Activated T-cell treated with anti-CD3 and anti-CD28 coated beads for 24 hours (primary cell): ENCODE measurements around the gene NDUFAF3.
A peak's percentile ranks its signal among the peaks of the same experiment; 100 is the strongest.
"Not testable (repeated sequence)": the region's sequence is repeated elsewhere in the genome, so short reads cannot be mapped to it uniquely, and the experiment has no call there.

ENCODE experiments used
- DNase-seq: peaks from one replicate; pipeline ENCODE4 v3.0.0-alpha.2; 2020; ENCODE audit warnings: low read depth

Gene NDUFAF3

DNA sequence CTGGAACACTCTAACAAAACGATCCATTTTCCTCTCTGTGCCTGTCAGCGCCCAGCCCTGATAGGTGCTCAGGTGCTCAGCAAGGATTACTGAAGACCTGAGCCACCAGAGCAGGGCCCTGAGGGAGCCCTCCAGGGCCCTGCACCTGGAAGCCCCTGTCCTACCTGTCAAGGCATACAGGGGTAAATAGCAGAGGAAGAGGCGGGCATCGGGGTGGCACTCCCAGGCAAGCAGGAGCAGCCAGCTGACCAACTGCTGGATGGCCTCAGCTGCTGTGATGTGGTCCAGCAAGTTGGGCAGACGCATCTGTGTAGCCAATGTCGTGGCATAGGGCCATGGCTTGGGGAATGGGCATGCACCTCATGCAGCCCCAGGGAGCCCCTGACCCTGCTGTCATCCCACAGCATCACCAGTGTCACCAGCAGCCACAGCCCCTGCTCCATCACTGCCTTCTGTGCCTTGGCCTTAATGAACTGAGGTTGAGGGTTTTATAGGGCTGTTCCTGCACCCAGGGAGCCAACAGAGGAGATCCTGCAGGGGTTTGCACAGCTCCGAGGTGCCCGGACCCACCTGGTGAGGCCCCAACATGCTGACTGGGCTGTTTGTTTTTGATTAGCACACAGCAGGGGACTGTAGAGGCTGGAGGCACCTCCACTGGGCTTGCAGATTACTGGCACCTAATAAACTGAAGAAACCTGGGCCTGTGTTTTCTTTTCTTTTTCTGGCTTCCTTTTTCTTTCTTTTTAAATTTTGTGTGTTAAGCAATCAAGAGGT lies 22.6 kb upstream of the NDUFAF3 start:
- DNase-seq = no peak

DNA sequence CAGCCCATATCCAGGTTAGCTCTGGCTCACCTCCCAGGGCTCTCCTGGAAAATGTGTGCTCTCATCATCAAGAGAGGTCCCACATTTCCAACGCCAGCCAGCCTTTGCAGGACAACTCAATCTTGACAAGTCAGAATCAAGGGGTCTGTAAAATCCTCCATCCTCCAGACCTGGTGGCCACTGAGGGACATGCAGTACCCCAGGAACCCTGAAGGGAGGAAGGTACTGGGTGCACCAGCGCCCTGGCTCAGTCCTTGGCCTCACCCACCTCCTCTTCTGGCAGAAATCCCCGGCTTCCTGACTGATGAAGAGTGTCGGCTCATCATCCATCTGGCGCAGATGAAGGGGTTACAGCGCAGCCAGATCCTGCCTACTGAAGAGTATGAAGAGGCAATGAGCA lies 20.8 kb upstream of the NDUFAF3 start:
- no peak for DNase-seq

DNA sequence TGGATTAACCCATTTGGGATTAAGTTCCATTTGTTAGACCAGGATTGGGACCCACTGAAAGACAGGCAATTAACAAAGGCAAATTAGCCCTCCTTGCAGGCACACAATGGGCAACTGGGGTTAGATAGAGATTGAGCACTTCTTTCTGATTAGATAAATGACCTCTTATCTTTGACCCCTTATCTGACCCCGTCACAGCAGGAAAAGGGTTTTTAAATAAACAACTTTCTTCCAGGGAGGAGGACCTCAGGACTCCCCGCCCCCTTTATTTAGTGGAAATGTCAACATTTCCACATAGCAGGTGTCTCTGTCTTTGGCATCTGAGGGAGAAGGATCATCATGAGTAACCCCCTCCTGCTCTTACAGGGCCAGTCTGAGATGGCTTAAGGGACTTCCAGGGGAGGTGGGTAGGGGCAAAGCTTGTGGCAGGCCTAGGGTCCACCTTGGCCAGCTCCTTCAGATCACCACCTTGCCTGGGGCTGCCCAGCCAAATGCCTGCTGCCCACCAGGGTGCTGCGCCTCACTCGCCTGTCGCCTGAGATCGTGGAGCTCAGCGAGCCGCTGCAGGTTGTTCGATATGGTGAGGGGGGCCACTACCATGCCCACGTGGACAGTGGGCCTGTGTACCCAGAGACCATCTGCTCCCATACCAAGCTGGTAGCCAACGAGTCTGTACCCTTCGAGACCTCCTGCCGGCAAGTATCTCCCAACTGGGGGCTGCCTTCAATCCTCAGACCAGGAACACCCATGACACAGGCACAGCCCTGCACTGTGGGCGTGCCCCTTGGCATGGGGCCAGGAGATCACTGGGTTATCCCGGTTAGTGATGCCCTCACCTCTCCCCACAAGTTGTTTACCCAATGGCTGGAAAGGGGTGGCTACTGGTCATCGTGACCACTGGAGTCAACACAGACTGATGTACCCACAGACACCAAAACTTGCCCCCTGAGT lies 17.3 kb upstream of the NDUFAF3 start:
- no peak for DNase-seq

DNA sequence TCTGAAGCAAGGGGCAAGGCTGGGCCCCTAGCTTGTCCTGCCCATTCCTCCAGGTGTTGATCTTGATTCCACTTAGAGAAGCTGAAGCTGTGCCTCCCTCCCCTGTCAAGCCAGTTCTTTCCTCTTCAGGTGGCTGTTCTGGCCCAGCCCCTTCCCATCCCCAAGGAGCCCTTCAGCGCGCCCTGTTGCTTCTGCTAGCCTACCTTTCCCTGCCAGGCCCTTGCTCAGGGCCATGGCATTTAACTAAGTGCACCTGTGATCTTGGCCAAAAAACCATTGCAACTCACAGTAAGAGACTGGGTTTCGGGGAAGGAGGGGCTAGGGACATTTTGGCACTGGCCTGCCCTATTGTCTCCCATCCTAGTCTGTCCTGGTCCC lies 16.6 kb upstream of the NDUFAF3 start:
- no peak for DNase-seq

DNA sequence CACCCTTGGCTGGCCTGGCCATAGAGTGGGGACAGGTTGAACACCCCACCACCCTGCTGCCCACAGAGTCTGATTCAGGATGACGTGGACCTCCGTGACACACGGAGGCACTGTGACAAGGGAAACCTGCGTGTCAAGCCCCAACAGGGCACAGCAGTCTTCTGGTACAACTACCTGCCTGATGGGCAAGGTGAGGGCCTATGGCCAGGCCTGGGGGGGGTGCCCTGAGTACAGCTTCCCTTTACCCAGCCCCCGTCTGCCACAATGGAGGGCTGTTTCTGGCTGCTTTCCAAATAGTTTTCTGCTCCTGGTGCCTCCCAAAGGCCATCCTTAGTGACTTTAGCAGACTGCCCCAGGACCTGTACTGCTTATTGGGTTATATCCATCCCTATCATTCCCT lies 15.9 kb upstream of the NDUFAF3 start:
- DNase-seq = no peak

DNA sequence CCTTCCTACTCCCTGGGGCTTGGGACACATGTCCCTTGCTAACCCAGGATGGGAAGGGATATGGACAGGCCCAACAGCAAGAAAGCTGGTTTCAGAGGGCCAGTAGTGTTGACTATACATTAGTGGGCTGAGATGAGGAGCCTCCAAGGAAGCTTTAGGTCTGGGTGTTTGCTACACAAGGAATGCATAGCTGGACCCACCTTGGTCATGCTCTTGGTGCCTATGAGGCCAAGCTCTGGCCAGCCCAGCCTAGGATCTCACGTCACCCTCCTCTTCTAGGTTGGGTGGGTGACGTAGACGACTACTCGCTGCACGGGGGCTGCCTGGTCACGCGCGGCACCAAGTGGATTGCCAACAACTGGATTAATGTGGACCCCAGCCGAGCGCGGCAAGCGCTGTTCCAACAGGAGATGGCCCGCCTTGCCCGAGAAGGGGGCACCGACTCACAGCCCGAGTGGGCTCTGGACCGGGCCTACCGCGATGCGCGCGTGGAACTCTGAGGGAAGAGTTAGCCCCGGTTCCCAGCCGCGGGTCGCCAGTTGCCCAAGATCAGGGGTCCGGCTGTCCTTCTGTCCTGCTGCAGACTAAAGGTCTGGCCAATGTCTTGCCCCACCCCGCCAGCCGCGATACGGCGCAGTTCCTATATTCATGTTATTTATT lies 15.4 kb upstream of the NDUFAF3 start:
- no peak for DNase-seq

DNA sequence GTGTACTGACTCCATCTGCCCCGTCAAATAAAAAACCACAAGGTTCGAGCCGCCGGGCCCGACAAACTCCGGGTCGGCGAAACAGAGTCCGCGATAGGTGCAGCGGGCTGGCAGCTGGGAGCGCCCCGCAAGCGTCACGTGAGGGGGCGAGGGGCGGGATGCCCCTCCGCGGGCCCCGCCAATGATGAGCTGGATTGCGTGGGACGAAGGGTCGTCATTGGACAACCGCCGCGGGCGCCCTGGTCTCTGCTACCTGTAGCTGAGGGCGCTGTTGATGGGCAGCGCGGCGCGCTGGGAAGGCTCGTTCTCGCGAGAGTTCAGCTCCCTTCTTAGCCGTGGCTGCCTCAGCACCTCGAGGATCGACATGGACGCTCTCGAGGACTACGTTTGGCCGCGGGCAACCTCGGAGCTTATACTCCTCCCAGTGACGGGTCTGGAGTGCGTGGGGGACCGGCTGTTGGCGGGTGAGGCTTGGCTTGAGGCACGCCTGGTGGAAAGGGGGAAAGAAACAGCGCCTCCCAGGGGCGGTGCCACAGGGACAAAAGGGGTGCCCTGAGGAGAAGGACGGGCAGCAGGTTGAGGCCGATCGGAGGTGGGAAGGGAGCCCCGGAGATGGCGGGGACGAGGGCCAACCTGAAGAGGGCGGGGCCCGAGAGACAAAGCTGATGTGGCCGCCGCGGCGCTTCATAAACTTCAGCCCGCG lies 14.7 kb upstream of the NDUFAF3 start, which contains the start of gene WDR6:
WDR6 (plus strand) TSS at position 324 of the 703 bp plus-strand sequence; CDS start at position 365, 41 bp downstream.
- peak; percentile 95 for DNase-seq

DNA sequence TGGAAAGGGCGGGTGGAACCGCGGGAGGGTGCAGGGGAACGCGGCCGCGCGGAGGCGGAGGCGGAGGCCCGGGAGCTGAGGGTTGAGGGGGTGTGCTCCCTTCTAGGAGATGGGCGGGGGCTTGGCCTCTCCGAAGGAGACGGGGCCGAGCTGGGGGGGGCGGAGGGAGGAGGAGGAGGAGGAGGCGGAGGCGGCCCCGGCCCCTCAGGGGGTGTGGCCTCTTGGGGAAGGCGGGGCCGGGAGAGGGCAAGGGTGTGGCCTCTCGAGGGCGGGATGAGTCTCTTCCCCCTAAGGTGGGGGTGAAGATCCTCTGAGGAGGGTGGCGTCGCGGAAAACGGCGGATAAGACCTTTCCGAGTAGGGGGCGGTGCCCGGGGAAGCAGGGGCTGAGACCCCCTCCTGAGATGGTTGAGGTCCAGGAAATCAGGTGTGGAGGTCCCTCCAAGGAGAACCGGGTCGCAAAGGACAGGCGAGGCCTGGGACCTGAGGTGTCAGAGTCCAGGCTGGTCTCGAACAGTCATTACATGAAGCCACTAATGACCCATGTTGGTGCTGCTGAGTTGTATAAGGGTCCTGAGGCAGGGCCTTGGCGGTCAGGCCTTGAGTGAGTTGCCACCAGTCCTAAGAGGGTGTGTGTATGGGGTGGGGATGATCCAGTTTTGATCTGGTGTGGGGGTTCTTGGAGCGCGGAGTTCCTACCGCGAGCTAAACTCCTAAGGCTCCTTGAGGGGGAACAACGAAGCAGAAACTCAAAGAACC lies 14.0 kb upstream of the NDUFAF3 start:
- DNase-seq = peak; percentile 82

DNA sequence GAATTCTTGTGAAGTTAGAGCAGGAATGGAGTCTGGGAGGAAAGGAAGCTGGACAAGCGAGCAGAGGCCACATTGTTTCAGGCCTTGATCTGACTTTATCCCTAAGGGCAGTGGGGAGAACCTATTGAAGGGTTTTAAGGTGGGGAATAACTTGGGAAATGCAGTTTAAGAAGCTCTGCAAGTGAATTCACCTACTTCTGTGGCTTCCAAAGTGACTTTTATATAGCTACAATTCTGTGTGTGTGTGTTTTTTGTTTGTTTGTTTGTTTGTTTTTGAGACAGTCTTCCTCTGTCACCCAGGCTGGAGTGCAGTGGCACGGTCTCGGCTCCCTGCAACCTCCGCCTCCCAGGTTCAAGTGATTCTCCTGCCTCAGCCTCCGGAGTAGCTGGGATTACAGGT lies 13.3 kb upstream of the NDUFAF3 start:
- DNase-seq = not testable (repeated sequence)

DNA sequence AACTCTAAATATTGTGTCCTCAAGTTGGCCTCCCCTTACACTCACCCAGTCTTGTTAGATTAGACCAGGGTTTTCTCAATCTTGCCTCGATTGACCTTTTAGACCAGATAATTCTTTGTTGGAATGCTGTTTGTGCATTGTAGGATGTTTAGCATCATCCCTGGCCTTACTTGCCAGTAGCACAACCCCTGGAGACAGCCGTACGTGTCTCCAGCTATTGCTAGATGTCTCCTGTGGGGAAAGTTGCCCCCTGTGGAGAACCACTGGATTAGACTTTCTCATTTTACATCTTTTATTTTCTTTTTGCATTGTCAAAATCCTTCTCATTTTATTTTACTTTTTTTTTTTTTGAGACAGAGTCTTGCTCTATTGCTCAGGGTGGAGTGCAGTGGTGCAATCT lies 12.5 kb upstream of the NDUFAF3 start:
- no peak for DNase-seq

DNA sequence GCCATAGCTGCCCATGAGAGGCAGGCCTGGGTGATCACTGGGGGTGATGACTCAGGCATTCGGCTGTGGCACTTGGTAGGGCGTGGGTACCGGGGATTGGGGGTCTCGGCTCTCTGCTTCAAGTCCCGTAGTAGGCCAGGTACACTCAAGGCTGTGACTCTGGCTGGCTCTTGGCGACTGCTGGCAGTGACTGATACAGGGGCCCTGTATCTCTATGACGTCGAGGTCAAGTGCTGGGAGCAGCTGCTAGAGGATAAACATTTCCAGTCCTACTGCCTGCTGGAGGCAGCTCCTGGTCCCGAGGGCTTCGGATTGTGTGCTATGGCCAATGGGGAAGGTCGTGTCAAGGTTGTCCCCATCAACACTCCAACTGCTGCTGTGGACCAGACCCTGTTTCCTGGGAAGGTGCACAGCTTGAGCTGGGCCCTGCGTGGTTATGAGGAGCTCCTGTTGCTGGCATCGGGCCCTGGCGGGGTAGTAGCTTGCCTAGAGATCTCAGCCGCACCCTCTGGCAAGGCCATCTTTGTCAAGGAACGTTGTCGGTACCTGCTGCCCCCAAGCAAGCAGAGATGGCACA lies 9.4 kb upstream of the NDUFAF3 start:
- DNase-seq = no peak

DNA sequence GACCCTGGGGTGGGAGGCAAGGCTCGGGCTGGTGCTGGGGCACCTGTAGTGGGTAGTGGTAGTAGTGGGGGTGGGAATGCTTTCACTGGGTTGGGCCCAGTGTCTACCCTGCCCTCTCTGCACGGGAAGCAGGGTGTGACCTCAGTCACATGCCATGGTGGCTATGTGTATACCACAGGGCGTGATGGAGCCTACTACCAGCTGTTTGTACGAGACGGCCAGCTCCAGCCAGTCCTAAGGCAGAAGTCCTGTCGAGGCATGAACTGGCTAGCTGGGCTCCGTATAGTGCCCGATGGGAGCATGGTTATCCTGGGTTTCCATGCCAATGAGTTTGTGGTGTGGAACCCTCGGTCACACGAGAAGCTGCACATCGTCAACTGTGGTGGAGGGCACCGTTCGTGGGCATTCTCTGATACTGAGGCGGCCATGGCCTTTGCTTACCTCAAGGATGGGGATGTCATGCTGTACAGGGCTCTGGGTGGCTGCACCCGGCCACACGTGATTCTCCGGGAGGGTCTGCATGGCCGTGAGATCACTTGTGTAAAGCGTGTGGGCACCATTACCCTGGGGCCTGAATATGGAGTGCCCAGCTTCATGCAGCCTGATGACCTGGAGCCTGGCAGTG lies 8.7 kb upstream of the NDUFAF3 start:
- no peak for DNase-seq

DNA sequence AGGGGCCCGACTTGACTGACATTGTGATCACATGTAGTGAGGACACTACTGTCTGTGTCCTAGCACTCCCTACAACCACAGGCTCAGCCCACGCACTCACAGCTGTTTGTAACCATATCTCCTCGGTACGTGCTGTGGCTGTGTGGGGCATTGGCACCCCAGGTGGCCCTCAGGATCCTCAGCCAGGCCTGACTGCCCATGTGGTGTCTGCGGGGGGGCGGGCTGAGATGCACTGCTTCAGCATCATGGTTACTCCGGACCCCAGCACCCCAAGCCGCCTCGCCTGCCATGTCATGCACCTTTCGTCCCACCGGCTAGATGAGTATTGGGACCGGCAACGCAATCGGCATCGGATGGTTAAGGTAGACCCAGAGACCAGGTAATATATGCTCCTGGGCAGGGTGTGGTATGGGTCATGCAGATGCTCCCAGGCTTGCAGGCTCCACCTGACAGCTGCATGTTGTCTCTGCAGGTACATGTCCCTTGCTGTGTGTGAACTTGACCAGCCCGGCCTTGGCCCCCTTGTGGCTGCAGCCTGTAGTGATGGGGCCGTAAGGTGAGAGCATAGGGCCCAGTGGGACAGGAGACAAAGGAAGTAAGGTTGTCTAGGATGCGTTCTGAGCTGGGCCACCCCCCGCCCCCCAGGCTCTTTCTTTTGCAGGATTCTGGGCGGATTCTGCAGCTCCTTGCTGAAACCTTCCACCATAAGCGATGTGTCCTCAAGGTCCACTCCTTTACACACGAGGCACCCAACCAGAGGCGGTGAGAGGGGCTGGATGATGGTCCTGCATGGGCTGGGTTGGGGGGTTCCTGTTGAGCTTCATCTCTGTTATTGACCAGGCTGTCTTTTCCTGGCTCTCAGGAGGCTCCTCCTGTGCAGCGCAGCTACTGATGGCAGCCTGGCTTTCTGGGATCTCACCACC lies 7.9 kb upstream of the NDUFAF3 start:
- DNase-seq = no peak

DNA sequence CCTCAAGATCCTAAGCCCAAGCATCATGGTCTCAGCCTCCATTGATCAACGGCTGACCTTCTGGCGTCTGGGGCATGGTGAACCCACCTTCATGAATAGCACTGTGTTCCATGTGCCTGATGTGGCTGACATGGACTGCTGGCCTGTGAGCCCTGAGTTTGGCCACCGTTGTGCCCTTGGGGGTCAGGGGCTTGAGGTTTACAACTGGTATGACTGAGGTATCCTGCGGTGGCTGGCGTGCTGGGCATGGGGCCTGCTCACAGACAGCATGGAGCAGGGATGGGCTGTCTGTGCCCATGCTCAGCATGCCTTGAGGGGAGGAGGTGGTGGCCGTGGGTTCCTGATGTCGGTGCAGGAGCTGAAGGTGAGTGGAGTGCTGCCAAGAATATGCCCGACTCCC lies 6.8 kb upstream of the NDUFAF3 start:
- DNase-seq = no peak

DNA sequence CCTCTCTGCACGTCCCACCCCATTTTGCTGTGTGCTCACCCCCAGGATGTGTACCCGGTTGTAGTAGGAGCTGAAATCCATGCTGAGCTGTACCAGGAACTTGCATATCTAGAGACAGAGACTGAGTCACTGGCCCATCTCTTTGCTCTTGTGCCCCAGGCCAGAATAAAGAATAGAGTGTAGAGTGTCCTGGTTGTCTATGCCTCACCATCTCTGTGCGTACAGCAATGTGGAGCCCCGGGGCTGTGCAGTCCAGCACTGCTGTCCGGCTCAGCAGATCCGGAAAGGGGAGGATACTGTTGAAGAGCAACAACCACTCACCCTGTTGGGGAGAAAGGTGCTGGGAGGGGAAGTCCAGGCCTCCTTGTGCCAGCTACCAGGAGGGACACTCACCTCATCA lies 6.2 kb upstream of the NDUFAF3 start:
- DNase-seq = no peak

DNA sequence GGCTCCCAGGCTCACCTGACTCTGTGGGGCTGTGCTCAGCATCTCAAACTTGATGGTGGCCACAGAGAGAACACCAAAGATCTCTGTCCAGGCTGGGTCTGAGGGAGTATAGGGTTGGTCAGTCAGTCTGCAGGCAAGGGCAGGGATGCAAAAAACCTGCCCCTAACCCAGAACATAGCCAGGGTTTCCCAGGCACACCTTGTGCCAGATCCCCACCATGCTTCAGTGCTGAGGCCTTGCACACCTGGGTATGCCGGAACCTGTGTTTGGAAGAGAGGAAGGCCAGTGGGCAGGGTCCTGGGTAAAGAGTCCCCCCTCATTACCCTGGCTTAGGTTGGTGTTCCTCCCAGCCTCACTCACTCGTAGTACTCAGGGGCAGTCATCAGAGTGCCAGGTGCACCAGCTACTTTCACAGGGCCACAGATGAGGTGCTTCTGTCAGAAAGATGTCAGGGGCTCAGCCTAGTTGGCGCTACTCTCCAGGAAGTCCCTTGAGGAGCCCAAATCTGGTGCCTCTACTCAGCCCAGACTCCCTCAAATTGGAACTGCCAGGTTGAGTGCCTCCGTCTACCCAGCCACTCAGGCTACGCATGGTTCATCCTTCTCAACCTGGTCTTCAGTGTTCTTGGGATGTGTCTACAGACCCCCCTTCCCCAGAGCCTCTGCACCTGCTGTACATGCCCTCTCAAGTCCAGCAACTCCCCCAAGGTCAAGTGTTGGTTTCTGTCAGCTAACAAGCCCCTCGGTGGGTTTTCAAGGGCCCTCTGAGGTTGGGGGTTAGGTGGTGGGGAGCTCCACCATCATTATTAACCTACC lies 5.3 kb upstream of the NDUFAF3 start:
- DNase-seq = no peak

DNA sequence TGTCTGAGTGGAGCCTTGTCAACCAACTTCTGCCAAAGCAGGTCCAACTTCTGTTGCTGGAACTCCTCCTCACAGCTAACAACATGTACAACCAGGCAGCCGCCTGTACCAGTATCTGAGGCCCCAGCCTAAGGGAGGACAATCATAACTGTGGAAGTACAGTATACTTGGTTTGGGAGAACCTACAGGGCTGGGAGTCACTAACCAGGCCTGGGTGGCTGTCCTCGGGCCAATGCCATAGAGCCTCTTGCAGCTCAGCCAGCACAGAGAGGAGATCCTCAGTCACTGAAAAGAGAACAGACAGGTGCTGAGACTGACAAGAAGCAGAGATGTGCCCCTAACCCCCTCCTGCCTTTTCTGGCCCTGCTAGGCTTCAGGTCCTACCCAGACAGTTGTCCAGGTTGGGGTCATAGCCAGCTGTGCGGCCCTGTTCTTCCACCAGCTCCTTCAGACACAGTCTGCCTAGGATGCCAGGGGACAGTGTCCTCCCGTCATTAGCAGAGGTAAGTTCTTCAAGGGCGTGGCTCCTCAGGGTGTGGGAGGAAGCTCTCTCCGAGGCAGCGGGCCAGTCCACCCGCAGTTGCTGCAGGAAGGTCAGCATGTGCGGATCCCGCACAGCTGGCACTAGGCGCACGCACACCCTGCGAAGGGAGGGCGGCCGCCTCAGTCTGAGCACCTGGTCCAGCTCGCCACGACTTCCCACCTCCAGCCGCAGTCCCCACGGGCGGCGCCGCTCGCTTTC lies 4.5 kb upstream of the NDUFAF3 start:
- no peak for DNase-seq
